HUES64 (cell line): Measurements from ENCODE around the gene OTOGL.

ENCODE experiments used
- H3K27ac ChIP-seq: 2 replicates; pipeline ENCODE4 v1.7.0; 2013; ENCODE audit warnings: low read depth, low read length, inconsistent platforms
- H3K27me3 ChIP-seq: 2 replicates; pipeline ENCODE4 v1.6.1; 2013; ENCODE audit warnings: mild to moderate bottlenecking, low read length; ENCODE audit not compliant: insufficient read depth
- H3K36me3 ChIP-seq: 2 replicates; pipeline ENCODE4 v1.6.1; 2013; ENCODE audit warnings: mild to moderate bottlenecking, low read length; ENCODE audit not compliant: insufficient read depth
- H3K4me1 ChIP-seq: 2 replicates; pipeline ENCODE4 v1.6.1; 2013; ENCODE audit warnings: mild to moderate bottlenecking, low read length, moderate library complexity; ENCODE audit not compliant: insufficient read depth
- H3K4me3 ChIP-seq: 2 replicates; pipeline ENCODE4 v1.5.1; 2013; ENCODE audit warnings: mild to moderate bottlenecking, low read length, moderate library complexity
- H3K9ac ChIP-seq: 2 replicates; pipeline ENCODE4 v1.6.1; 2013; ENCODE audit warnings: mild to moderate bottlenecking, low read depth, low read length
- H3K9me3 ChIP-seq: 2 replicates; pipeline ENCODE4 v1.6.1; 2013; ENCODE audit warnings: low read depth, low read length; ENCODE audit not compliant: insufficient read depth
- WGBS: fragments of 150-250, 120-280 bp; methylation state at CpG from one replicate; pipeline ENCODE4 v1.1.7; 2013; ENCODE audit warnings: missing lambda C conversion rate; 5-methylcytosine and 5-hydroxymethylcytosine counted together

OTOGL gene

DNA sequence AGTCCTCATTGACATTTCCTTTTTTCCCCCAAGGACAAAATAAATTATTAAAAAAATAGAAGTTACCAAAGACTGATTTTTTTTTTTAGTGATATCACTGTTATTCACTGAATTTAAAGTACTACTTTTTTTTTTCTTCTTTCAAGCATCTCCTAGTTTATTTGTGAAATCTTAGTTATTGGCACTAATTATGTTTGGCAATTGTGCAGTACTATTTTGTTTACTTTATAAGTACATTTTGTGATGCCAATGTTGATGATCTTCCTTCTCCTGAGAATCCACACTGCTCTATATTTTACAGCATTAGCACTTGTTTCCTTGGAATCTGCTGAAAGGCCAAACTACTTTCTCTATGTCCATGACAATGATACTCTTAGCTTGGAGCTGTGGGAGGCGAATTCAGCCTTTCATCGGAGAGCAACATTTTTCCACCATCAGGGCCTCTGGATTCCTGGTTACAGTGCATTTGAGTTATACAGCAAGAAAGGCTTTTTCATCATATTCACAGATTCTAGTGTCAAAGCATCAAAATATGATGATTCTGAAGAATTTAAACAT, 220.9 kb downstream of the OTOGL start:
- H3K4me3 ChIP-seq = no peak overlapping the region
- peak overlapping the region; percentile 43; the same call in 1 of the 2 replicates for H3K27ac ChIP-seq
- no peaks in the 10 kb centered on the region for H3K36me3 ChIP-seq
- no peak overlapping the region for H3K9ac ChIP-seq
- H3K9me3 ChIP-seq = no peaks in the 10 kb centered on the region
- peaks cover 40% of the 10 kb centered on the region for H3K4me1 ChIP-seq
- 33% methylated on average over 1 of the region's 2 CpGs for WGBS
- no peaks in the 10 kb centered on the region for H3K27me3 ChIP-seq

DNA sequence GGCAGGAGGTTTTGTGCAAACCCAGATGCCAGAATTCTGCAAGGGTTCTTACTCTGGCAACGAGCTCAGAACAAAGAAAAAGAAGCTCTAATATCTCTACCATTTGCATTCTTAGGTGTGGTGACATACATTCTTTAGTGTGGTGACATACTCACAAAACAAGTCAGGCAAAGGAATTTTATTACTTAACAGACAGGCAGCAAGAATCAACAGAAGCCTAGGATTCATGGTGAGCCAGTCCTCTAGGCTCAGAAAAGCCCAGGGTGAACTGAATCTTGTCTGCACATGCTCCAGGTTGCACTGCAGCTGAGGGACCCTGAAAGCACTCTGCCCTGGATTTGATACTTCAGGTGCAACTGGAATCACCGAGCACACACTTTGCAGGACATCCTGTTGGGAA, 222.3 kb downstream of the OTOGL start:
- Histone ChIP-seq H3K27ac (no peak overlapping the region), H3K9me3 (no peaks in the 10 kb centered on the region), H3K27me3 (no peaks in the 10 kb centered on the region), H3K4me1 (peaks cover 40% of the 10 kb centered on the region), H3K9ac (no peak overlapping the region), H3K36me3 (no peaks in the 10 kb centered on the region), H3K4me3 (no peak overlapping the region)
- WGBS = 73% methylated on average over 2 of the region's 2 CpGs

DNA sequence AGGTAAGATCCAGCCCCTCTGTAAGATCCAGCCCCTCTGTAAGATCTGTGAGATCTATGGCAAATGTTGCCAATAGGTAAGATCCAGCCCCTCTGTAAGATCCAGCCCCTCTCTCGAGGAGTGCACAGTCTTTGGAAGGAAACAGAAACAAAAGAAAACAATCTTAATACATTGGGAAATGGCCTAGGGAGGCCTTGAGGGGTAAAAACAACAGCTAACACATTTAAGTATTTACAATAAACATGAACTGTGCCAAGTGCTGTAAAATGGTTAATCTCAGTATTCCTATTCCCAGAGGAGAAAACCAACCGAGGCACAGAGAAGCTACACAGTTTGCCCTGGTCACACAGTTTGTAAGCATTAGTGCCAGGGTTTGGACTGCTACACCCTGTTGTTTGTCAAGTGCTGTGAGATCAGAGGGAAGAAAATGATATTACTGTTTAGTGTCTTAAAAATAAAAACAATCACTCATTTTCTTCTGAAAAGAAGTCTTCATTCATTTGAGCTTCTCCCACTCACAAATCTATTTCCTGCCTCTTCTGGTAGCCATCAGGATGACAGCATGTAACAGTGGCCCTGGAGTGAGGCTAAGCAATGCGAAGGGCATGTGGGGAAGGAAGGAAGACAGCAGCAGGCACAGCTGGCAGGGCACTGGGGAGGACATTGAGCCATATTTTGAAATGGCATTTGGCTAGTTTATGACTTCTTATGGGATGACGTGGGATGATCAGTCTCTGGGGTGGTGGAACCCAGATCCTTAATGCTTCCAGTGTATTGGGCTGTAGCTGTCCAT, 226.0 kb downstream of the OTOGL start:
- Histone ChIP-seq H3K36me3 (no peaks in the 10 kb centered on the region), H3K27ac (no peak overlapping the region), H3K4me3 (no peak overlapping the region), H3K9ac (no peak overlapping the region), H3K9me3 (no peaks in the 10 kb centered on the region), H3K27me3 (no peaks in the 10 kb centered on the region), H3K4me1 (peaks cover 26% of the 10 kb centered on the region)
- 89% methylated on average over 4 of the region's 4 CpGs for WGBS

DNA sequence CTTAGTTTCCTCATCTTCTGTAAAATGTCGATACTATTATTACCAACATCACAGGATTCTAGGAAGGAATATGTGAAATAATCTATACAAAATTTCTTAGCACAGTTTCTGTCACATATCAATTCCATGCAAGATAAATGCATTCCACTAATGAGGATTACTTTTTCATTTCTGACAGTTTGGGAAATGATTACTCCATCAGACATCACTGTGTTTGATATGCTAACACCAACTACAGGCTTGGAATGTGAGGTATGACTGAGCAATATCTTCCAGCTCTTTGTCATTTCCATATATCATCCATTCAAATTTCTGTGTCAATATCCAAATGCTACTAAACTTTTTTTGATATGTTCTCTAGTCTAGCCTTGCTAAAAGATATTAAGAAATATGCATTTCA, 233.5 kb downstream of the OTOGL start:
- Histone ChIP-seq H3K36me3 (no peaks in the 10 kb centered on the region), H3K9me3 (no peaks in the 10 kb centered on the region), H3K4me1 (no peaks in the 10 kb centered on the region), H3K27me3 (no peaks in the 10 kb centered on the region), H3K27ac (no peak overlapping the region), H3K4me3 (no peak overlapping the region), H3K9ac (no peak overlapping the region)
- 83% methylated on average over 1 of the region's 1 CpG for WGBS

DNA sequence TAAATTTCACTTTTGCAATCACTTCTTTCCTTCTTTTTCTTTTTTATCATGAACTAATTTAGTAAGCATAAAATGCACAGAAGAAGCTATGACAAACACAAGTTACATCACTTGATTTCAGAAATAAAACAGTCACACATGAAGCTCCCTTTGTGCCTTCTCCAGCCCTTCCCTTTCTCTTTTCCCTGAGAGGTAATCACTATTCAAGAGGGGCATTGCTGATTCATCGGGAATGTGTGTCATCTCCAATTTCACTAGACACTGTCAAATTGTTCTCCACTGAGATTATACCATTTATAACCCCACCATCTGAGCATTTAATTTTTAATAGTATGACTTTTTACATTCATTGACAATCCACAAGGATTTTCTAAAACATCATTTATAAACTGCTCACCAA, 253.1 kb downstream of the OTOGL start:
- Histone ChIP-seq H3K36me3 (no peaks in the 10 kb centered on the region), H3K9ac (no peak overlapping the region), H3K4me3 (no peak overlapping the region), H3K9me3 (no peaks in the 10 kb centered on the region), H3K4me1 (no peaks in the 10 kb centered on the region), H3K27me3 (no peaks in the 10 kb centered on the region), H3K27ac (no peak overlapping the region)
- WGBS = 95% methylated on average over 1 of the region's 1 CpG

GRCh38 chr12:80353254-80353653, 253.9 kb downstream of the OTOGL start:
- Histone ChIP-seq H3K9ac (no peak overlapping the region), H3K27me3 (no peaks in the 10 kb centered on the region), H3K27ac (no peak overlapping the region), H3K36me3 (no peaks in the 10 kb centered on the region), H3K4me3 (no peak overlapping the region), H3K9me3 (no peaks in the 10 kb centered on the region), H3K4me1 (no peaks in the 10 kb centered on the region)
- 97% methylated on average over 2 of the region's 2 CpGs for WGBS

DNA sequence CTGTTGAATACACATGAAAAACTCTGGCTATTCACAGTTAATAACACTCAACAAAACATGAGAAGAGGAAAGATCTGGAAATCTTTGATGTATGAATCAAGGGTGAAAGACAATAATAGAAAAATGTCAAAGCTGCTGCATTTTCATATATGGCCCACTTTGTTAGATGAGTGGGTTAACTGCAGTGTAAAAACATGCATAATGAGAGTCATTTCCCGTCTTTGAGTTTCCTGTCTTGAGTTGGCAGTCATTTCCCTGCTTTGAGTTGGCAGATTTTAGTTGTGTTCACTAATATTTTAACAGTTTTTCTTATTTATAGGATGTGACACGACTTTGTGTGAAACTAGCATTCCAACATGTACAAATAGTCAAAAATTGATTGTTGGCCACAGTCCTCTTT, 256.8 kb downstream of the OTOGL start:
- Histone ChIP-seq H3K27me3 (no peaks in the 10 kb centered on the region), H3K9me3 (no peaks in the 10 kb centered on the region)
- whole genome bisulfite sequencing = 80% methylated on average over 2 of the region's 2 CpGs

GRCh38 chr12:80359703-80360102, 260.4 kb downstream of the OTOGL start:
- Histone ChIP-seq H3K9ac (no peak overlapping the region), H3K4me3 (no peak overlapping the region), H3K36me3 (no peaks in the 10 kb centered on the region), H3K27me3 (no peaks in the 10 kb centered on the region), H3K9me3 (no peaks in the 10 kb centered on the region), H3K4me1 (no peaks in the 10 kb centered on the region), H3K27ac (no peak overlapping the region)

More for the DNA sequence above, 256.8 kb downstream of the OTOGL start:
- Histone ChIP-seq H3K4me1 (no peaks in the 10 kb centered on the region), H3K9ac (no peak overlapping the region), H3K27ac (no peak overlapping the region), H3K4me3 (no peak overlapping the region), H3K36me3 (no peaks in the 10 kb centered on the region)

GRCh38 chr12:80364056-80364455, 264.7 kb downstream of the OTOGL start:
- no peaks in the 10 kb centered on the region for H3K27me3 ChIP-seq
- H3K9me3 ChIP-seq = no peaks in the 10 kb centered on the region
- no peaks in the 10 kb centered on the region for H3K36me3 ChIP-seq
- H3K4me1 ChIP-seq = no peaks in the 10 kb centered on the region
- WGBS = 87% methylated on average over 2 of the region's 3 CpGs
- no peak overlapping the region for H3K27ac ChIP-seq
- no peak overlapping the region for H3K9ac ChIP-seq
- no peak overlapping the region for H3K4me3 ChIP-seq

DNA sequence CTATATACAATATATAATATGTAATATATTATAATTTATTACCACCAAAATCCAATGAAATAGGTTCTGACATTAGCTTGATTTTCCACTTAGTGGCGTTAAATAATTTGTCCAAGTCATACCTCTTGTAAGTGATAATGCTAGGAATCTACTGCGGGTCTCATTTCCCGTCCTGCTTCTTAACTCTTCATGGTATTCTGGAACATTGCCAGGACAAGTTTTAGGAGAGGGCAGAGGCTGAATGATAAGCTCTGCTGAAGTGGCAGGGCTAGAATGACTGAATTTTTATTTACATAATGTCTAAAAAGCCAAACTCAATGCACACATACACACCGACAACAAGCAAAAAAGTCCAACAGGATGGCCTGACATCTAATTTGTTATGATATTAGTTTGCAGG, 274.3 kb downstream of the OTOGL start:
- WGBS = 98% methylated on average over 4 of the region's 4 CpGs
- no peaks in the 10 kb centered on the region for H3K36me3 ChIP-seq
- no peak overlapping the region for H3K27ac ChIP-seq
- H3K9me3 ChIP-seq = no peaks in the 10 kb centered on the region
- H3K27me3 ChIP-seq = no peaks in the 10 kb centered on the region
- no peak overlapping the region for H3K4me3 ChIP-seq
- H3K9ac ChIP-seq = no peak overlapping the region
- H3K4me1 ChIP-seq = no peaks in the 10 kb centered on the region

- Histone ChIP-seq H3K36me3 (no peaks in the 10 kb centered on the region), H3K27ac (no peak overlapping the region), H3K9ac (no peak overlapping the region), H3K4me3 (no peak overlapping the region), H3K9me3 (no peaks in the 10 kb centered on the region), H3K4me1 (no peaks in the 10 kb centered on the region), H3K27me3 (no peaks in the 10 kb centered on the region)
These were observed 275.3 kb downstream of the OTOGL start for GRCh38 chr12:80374615-80375014.
